GOT3 (cell line): Measurements from ENCODE around the gene CAMK1D.

Experiments used
- DNase-seq: peaks from one replicate; lab custom pipeline; 2025; ENCODE audit warnings: mixed read lengths; lab: John Stamatoyannopoulos, UW

CAMK1D gene

GRCh38 chr10:12768156-12769100 is 419.1 kb downstream of the CAMK1D start:
- DNase-seq: no peak

- no peak for DNase-seq
Measured at GRCh38 chr10:12769323-12770044, 420.1 kb downstream of the CAMK1D start.

DNA sequence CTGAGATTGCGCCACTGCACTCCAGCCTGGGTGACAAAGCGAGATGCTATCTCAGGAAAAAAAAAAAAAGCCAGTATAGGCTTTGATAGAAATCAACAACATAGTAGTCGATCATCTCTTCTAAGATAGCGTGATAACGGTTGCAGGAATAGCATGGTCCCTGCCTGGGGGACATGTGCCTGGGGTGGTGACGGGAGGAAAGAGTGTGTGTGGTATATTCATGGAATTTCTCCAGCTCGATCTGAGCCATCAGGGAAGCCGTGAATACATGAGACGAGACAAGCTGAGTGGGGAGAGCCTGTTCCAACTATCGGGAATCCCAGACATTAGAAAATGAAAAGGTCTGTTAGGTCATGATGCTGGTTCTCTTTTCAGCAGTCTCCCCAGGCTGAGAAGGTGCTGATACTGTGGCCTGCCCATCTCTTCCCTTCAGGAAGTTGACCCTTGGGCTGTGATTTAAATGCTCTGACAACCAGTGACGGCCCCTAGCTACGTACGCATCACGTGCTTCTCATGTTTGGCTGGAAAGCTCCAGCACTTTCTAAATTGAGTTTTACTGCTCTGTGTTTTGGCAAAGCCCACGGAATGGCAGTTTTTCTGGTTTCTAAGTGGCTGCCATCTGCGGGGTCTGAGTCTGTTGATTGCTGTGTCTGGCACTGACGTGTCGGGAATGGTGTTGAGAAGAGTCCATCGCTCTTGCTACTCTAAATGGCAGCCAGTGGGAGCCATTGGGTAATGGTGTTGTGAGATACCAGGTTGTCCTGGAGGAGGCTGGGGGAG is 422.8 kb downstream of the CAMK1D start:
- DNase-seq: no peak

DNA sequence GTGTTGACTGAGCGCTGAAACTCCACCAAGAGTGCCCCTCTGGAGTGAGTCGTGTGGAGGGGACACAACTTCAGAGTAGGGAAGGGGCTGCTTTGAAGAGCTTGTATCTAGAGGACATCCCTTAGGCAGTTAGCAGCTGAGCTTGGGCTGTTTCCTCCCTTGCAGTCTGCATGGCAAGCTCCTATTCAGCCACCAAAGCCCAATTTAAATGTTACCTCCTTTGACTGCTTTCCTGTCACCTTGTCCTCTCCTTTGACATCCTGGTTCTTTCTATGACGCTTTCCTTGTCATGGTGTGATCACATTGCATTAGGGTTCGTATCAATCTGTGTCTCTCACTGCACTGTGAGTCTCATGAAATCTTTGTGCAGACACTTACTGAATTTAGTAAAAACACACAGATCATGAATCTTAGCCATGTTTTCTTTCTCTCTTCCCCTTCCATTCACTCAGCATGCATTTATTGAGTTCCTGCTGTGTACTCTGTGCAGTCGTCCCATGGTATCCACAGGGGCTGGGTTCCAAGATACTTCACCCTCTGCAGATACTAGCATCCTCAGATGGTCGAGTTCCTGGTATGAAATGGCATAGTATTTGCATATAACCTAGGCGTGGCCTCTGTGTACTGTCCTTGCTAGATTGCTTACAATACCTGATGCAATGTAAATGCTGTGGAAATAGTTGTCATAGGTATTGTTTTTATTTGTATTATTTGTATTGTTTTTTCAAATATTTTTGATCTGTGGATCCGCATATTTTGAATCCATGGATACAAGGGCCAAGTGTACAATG is 423.6 kb downstream of the CAMK1D start:
- DNase-seq: no peak

DNA sequence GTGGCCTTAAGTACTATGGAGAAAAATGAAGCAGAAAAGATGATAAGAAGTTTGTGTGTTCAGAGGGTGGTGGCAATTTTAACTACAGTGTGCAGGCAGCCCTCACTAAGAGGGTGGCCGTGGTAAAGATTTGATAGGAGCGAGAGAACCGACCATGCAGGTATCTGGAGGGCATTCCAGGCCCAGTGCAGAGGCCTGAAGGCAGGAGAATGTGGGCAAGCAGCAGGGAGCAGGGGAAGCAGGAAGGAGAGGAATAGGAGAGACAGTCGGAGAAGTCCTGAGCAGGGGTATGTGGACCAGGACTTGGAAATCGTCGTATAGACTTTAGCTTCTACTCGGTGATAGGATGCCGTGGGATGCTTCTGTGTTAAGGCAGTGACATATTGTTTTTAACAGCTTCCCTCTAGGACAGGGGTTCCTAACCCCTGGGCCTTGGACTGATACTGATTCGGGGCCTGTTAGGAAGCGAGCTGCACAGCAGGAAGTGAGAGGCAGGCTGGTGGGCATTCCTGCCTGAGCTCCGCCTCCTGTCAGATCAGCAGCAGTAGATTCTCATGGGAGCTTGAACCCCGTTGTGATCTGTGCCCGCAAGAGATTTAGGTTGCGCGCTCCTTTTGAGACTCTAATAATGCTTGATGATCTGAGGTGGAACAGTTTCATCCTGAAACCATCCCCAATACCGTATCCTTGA is 425.0 kb downstream of the CAMK1D start:
- DNase-seq: no peak

DNA sequence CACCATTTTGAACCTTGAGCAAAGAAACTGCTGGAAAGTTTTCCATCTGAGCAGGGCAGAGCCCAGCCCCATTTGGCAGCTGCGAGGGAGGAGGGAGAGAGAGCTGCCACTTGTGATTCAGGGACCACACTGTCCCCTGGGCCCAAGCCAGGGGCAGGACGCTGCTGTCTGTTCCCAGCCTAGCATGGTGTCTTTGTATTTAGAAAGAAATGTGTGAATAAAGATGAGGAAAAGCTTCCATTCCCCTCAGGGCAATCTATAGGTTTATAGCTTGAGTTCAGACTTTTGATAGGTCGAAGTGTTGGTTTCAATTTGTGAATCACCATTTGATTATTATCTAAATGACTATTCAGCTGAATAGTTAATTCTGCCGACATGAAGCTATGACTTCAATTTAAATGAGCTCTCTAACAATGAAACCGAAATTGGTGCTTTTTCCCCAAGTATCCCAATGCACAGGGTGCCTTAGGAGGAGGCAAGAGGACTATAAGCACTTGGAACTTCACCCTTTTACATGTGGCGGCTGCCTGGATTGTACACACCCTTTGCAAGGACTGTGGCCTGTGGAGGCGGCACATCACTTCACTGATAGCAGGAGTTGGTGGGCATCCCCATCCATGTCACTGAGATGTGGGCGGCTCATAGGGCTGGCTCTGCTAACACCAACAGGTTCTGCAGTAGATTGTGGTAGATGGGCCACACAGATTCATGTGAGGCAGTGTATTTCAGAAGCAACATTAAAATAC is 428.7 kb downstream of the CAMK1D start:
- no peak for DNase-seq

DNA sequence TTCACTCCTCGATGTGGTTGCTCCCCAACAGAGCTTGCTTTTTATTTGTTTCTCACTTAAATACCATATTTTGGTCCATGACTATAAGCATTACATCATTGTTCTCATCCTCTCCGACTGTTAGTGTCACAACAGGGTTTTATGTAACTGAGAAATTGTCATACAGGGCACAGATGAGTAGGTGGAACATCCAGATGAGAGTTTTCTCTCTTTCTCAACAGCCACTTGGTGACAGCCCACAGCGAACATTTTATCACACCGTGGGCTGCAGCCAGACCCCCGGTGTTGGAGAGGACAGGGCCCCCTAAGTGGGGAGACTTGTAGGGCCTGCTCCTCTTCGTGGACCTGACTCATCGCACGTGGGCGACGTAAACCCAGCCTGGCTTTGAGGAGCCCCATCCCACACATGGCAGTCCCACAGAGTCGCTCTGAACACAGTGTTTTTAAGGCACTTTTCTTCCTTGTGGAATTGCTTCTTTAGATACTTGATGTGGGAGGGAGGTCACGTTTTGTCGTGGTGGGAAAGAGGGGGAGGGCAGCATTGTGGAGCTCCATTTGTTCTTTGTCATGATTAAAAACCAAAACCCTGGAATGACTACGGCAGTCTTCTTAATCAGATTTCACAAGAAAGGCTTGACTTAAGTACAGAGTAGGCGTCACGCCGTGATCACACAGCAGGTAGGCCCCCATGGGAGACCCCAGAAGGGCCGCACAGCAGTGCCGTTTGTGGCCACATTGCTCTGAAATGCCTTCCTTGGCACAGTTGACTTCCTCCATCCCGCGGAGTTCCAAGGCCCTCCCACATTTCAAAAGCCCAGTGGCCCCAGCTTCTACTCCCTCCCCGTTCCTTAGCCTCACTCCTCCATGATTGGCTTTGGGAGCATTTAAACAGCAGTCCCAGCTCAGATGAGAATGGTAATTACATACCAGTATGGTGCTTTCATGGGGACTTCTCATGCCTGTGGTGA is 431.6 kb downstream of the CAMK1D start:
- no peak for DNase-seq

DNA sequence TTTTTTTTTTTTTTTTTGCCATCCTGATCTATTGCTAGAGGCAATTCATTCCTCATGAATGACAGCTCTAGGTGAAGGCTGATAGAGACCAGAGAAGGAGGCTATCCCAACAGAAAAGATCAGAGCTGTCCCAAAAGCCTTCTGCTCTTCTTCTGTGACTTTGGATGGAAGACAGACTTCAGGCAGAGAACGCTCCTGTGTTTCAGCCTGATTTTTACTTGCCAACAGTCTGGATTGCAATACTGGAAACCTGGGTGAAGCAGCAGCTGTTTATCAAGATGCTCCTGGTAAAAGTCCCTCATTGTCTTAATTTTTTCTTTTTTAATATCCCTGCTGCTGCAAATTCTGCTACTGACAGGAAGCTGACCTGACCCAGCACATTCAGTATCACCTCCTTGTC is 432.6 kb downstream of the CAMK1D start:
- no peak for DNase-seq

DNA sequence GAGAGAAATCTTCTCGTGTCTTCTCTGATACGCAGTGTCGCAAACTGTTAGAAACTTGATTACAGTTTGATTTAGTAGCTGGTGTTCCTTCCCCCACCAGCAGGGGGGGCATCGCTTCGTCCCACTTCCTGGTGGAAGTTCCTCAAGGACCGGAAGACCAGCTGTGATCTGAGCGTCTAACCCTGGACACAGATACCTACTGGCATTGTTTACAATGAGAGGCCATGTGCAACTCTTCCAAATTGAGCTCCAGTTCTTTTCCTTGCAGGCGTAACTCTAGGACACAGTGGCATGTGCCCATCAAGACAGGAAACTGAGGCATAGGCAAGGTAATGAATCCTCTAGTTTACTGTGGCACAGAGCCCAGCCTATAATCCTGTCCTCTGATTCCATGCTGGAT is 433.2 kb downstream of the CAMK1D start:
- DNase-seq: no peak

DNA sequence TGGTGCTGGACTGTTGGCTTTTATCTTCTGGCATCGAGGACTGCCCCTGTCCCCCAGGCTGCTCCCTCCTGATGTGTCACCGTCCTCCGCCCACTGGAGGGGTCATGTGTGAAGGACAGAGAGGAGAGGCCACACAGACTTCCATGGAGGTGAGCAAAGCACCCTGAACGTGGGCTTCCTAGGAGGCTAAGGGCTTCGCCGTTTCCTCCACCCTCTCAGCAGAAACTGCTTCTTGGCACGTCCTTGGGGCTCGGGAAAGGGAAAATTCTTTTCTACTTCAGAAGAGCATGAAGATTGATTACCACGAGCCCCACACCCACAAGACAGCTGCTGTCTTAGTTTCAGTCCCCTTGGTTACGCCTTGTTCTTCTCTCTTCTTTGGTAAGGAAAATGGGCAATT is 433.9 kb downstream of the CAMK1D start:
- no peak for DNase-seq

GRCh38 chr10:12784646-12785045 is 435.3 kb downstream of the CAMK1D start:
- no peak for DNase-seq

- DNase-seq: no peak
Measured at GRCh38 chr10:12785415-12785831, 436.1 kb downstream of the CAMK1D start.

- DNase-seq: no peak
Measured at GRCh38 chr10:12787297-12787696, 437.9 kb downstream of the CAMK1D start.

DNA sequence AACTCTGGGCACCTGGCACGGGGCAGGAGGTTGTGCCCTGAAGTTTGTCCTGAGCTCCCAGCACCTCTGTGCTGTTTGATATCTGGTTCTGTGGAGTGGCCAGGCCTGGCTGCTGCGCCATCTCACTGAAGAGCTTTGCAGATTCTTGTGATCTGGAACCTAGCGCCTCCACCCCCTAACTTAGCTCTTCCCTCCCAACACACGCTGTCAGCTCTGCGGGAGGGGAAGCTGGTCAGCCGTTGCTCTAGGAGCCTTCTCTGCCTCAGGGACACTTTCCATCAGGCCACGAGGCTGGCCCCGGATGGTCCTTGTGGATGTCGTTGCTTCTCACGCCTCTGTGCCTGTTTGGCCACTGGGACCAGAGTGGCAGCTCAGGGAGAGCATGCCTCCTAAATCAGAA is 438.9 kb downstream of the CAMK1D start:
- DNase-seq: no peak

DNA sequence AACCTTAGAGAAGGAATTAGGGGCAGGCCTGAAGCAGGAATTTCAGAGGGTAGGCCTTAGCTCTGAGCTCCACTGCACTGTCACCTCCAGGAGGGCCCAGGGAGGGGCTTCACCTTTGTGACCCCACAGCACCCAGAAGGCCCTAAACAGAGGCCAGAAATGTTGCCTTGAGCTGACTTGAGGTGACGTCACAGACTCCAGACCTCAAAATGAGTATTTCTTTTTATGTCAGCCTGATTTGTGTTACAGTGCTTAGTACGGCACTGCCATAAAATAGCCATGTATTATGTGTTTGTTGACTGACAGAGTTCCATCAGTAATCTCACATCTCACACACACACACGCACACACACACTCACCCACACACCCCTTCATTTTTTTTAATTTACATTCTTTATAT is 440.9 kb downstream of the CAMK1D start:
- no peak for DNase-seq

DNA sequence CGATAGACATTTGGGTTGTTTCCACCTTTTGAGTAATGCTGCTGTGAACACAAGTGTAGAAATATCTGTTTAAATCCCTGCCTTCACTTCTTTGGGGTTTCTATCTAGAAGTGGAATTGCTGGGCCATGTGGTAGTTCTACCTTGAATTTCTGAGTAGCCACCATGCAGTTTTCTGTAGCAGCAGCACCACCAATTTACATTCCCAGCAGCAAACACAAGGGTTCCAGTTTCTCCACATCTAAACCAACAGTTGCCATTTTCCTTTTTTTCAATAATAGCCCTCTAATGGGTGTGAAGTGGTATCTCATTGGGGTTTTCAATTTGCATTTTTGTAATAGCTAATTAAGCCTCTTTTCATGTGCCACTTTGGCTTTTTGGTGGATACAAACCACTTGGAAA is 442.4 kb downstream of the CAMK1D start:
- DNase-seq: no peak

DNA sequence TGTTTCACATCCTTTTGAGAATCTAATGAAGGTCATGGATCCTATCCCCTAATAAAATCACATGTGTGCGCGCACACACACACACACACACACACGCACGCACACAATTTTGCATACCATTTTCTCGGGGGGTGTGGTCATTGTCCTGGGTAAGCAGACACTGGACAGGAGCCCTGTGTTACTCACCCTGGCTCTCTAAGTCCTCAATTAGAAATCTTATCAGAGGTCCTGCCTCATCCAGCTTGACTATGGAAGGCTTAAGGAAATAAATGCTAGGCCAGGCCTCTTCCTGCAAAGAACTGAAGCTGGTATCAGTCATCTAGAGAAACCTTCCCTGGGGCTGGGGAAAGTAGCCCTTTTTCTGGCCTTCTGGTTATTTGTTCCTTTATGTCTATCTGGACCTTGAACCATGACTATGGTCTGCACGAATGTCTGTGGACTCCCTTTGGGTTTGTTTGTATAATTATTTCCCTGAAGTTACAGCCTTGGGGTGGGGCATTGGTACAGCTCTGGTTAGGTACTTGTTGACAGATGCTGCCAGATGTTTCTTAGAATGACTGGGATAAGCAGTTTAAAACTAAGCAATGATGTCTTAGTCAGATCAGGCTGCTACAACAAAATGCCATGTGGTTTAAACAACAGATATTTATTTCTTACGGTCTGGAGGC is 443.7 kb downstream of the CAMK1D start:
- no peak for DNase-seq

DNA sequence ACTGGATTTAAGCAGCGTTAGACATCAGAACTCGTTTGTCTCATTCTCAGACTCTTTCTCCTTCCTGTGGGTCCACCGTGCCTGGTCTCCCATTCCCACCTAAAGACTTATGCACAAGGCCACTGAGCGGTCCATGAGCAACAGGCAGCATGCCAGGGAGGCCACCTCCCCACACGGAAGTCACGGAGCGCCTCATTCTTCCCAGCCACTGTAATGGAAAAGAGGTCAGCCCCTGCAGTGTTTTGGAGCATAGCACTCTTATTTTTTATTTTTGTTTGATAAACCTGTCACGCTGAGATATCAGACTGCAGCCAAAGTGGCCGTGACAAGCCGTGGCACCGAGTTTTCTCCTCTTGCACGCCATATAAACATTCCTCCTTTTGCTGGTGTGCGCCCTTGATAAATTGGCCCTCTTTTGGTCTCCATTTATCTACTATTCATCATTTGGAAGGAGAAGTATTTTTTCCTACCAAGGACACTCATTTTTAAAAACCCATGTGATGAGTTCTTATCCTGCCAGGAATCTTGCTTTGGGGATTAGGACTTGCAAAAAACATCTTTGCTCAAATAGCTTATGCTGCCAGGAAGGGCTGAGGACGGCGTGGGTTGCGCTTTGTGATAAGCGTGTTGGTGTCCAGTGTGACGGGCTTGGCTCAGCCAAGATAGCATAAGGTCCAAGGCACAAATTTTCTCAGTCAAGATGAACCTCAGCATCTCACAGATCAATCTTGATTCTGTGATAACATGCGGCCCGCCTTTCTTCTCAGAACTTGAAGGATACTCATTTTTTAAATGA is 446.2 kb downstream of the CAMK1D start:
- no peak for DNase-seq
